Liver (tissue), 9 donors: ENCODE measurements around the gene DUOXA2. TPM values are rescaled to one million over a fixed set of nuclear protein-coding genes. Genes with fewer than 3 reads are reported as not detected.

ENCODE experiments used
- DNase-seq: peaks from one replicate; pipeline ENCODE4 v3.0.0-alpha.2; 2017; ENCODE audit warnings: low spot score
- H3K27ac ChIP-seq, 2 donors: one replicate each; pipeline ENCODE4 v1.7.0; 2013; ENCODE audit warnings: inconsistent platforms in 2 of 2, low read length in 2 of 2, control low read depth in 1 of 2, low read depth in 1 of 2, mild to moderate bottlenecking in 1 of 2
- H3K27me3 ChIP-seq, 4 donors: one replicate each; pipeline versions ENCODE4 v1.6.1 to v1.7.0; 2013; ENCODE audit warnings: low read length in 3 of 4, inconsistent platforms in 1 of 4, mild to moderate bottlenecking in 1 of 4, moderate library complexity in 1 of 4; ENCODE audit not compliant: control insufficient read depth in 4 of 4, insufficient read depth in 4 of 4
- H3K36me3 ChIP-seq, 4 donors: one replicate each; pipeline versions ENCODE4 v1.6.1 to v1.7.0; 2013; ENCODE audit warnings: low read length in 3 of 4, mild to moderate bottlenecking in 3 of 4, low read depth in 1 of 4, moderate library complexity in 1 of 4; ENCODE audit not compliant: control insufficient read depth in 4 of 4, insufficient read depth in 3 of 4
- H3K4me1 ChIP-seq, 4 donors: one replicate each; pipeline versions ENCODE4 v1.6.1 to v1.7.0; 2013; ENCODE audit warnings: low read length in 3 of 4, mild to moderate bottlenecking in 3 of 4, moderate library complexity in 1 of 4; ENCODE audit not compliant: control insufficient read depth in 4 of 4, insufficient read depth in 4 of 4
- H3K4me3 ChIP-seq, 3 donors: one replicate each; pipeline versions ENCODE4 v1.6.1 to v1.7.0; 2013; ENCODE audit warnings: low read length in 3 of 3, control low read depth in 1 of 3, low read depth in 1 of 3, mild to moderate bottlenecking in 1 of 3
- H3K9ac ChIP-seq, 2 donors: one replicate each; pipeline ENCODE4 v1.7.0; 2013; ENCODE audit warnings: low read length in 2 of 2, mild to moderate bottlenecking in 2 of 2, moderate library complexity in 2 of 2, control low read depth in 1 of 2, low read depth in 1 of 2
- H3K9me3 ChIP-seq, 4 donors: one replicate each; pipeline versions ENCODE4 v1.6.1 to v1.7.0; 2013; ENCODE audit warnings: low read length in 3 of 4; ENCODE audit not compliant: control insufficient read depth in 4 of 4
- ATF3 ChIP-seq: IDR thresholded peaks from 2 replicates; pipeline ENCODE4 v1.6.1; 2016; ENCODE audit warnings: antibody characterized with exemption
- EGR1 ChIP-seq, 2 donors: IDR thresholded peaks; 2 replicates each; pipeline ENCODE4 v1.6.1; 2016 to 2018; ENCODE audit warnings: antibody characterized with exemption in 2 of 2, low read depth in 2 of 2
- FOXA1 ChIP-seq: IDR thresholded peaks from 2 replicates; pipeline ENCODE4 v1.6.1; 2016; ENCODE audit warnings: antibody characterized with exemption
- FOXA2 ChIP-seq: IDR thresholded peaks from 2 replicates; pipeline ENCODE4 v1.6.1; 2016; ENCODE audit warnings: antibody characterized with exemption
- GABPA ChIP-seq, 2 donors: IDR thresholded peaks in 1 of 2; conservative IDR thresholded peaks in 1 of 2; 2 replicates each; pipeline ENCODE4 v1.6.1; 2016; ENCODE audit warnings: antibody characterized with exemption in 2 of 2, mild to moderate bottlenecking in 1 of 2, moderate library complexity in 1 of 2
- HNF4A ChIP-seq, 2 donors: conservative IDR thresholded peaks; 2 replicates each; pipeline ENCODE4 v1.6.1; 2016; ENCODE audit warnings: antibody characterized with exemption in 2 of 2, mild to moderate bottlenecking in 2 of 2
- HNF4G ChIP-seq: IDR thresholded peaks from 2 replicates; pipeline ENCODE4 v1.6.1; 2016; ENCODE audit warnings: antibody characterized with exemption
- JUND ChIP-seq, 2 donors: IDR thresholded peaks; 2 replicates each; pipeline ENCODE4 v1.6.1; 2016; ENCODE audit warnings: antibody characterized with exemption in 2 of 2
- NR2F2 ChIP-seq: IDR thresholded peaks from 2 replicates; pipeline ENCODE4 v1.6.1; 2016; ENCODE audit warnings: antibody characterized with exemption
- RAD21 ChIP-seq, 2 donors: IDR thresholded peaks; 2 replicates each; pipeline ENCODE4 v1.6.1; 2016; ENCODE audit warnings: antibody characterized with exemption in 2 of 2, mild to moderate bottlenecking in 2 of 2
- REST ChIP-seq: IDR thresholded peaks from 2 replicates; pipeline ENCODE4 v1.6.1; 2016; ENCODE audit warnings: antibody characterized with exemption, mild to moderate bottlenecking
- RXRA ChIP-seq, 2 donors: IDR thresholded peaks; 2 replicates each; pipeline ENCODE4 v1.6.1; 2017 to 2018; ENCODE audit warnings: antibody characterized with exemption in 2 of 2, mild to moderate bottlenecking in 1 of 2
- SP1 ChIP-seq: IDR thresholded peaks from 2 replicates; pipeline ENCODE4 v1.6.1; 2018; ENCODE audit warnings: antibody characterized with exemption, mild to moderate bottlenecking
- TAF1 ChIP-seq: conservative IDR thresholded peaks from 2 replicates; pipeline ENCODE4 v1.6.1; 2016; ENCODE audit warnings: antibody characterized with exemption, mild to moderate bottlenecking
- YY1 ChIP-seq: IDR thresholded peaks from 2 replicates; pipeline ENCODE4 v1.6.1; 2016; ENCODE audit warnings: antibody characterized with exemption, mild to moderate bottlenecking
- ZBTB33 ChIP-seq: IDR thresholded peaks from 2 replicates; pipeline ENCODE4 v1.6.1; 2016; ENCODE audit warnings: antibody characterized with exemption
- WGBS: extraction: QIAGEN DNeasy Blood & Tissue Kit; methylation state at CpG from one replicate; pipeline ENCODE4 v1.1.7; 2013; 5-methylcytosine and 5-hydroxymethylcytosine counted together
- polyA plus RNA-seq, 2 donors: library from polyadenylated mRNA; stranded (reverse) in 1 of 2; unstranded in 1 of 2; fragments of 200-250 nt in 1 of 2; fragments of >200 nt in 1 of 2; fragmentation: Nextera tagmentation in 1 of 2; extraction: Ambion mirVana in 1 of 2; gene quantifications; one replicate each; pipeline versions ENCODE4 v1.2.1 to v1.2.3, GENCODE V29; 2013 to 2015
- total RNA-seq, 2 donors: library from RNA; depleted of rRNA; stranded (reverse); fragments of >200 nt; gene quantifications; one replicate each; pipeline ENCODE4 v1.2.3, GENCODE V29; 2014
- TF ChIP-seq, protein P1 (sequence below): fragments of 150-350 bp; IDR thresholded peaks from 2 replicates; pipeline ENCODE4 v1.5.1; 2017; ENCODE audit warnings: improper control_type of control experiment, low read depth, low read length; ENCODE audit not compliant: missing input control
- TF ChIP-seq, protein P2 (sequence below): IDR thresholded peaks from 2 replicates; pipeline ENCODE4 v1.6.1; 2016; ENCODE audit warnings: antibody characterized with exemption
- donor health status: healthy.
- donor health status: healthy.
- donor health status: healthy.
- donor health status: healthy.
- donor health status: healthy.

Gene DUOXA2
- total and polyA plus RNA-seq, 4 donors = 0.07 TPM; not detected in 3

DNA sequence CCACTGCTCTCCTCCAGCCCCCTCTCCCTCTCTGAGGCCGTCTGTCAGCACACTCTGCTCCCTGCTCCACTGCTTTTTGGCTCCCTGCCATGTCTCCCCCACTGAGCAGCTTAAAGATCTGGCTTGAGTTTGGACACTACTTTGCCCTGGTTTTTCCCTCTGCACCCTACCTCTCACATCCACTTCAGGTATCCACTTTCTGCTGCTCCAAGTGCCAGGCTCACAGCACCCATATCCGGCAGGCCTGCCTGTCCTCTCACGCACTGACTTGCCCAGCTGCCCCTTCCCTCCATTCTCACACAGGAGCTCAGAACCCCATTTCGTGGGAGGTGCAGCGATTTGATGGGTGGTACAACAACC is 19.4 kb downstream of the DUOXA2 start:
- H3K9me3 ChIP-seq = no peaks in the 10 kb centered on the region
- H3K9ac ChIP-seq = no peak overlapping the region
- DNase-seq = no peak
- H3K4me3 ChIP-seq = no peak overlapping the region
- 90% methylated on average over 5 of the region's 5 CpGs for WGBS
- peaks cover 0 to 6% (median 2%) of the 10 kb centered on the region in 4 donors for H3K4me1 ChIP-seq
- H3K36me3 ChIP-seq = no peaks in the 10 kb centered on the region
- H3K27ac ChIP-seq = no peak overlapping the region
- peaks cover 0 to 7% (median 3%) of the 10 kb centered on the region in 4 donors for H3K27me3 ChIP-seq
- TF ChIP-seq ZBTB33 (no peak), SP1 (no peak), FOXA1 (no peak), ATF3 (no peak), REST (no peak), RXRA (IDR thresholded peaks at IDR 0.05) (no peak), JUND (IDR thresholded peaks at IDR 0.05) (no peak), HNF4G (no peak), HNF4A (conservative IDR thresholded peaks at IDR 0.05) (no peak), TAF1 (no peak), FOXA2 (no peak), RAD21 (IDR thresholded peaks at IDR 0.05) (no peak), YY1 (no peak), GABPA (IDR thresholded peaks at IDR 0.05 in 1 of 2, conservative IDR thresholded peaks at IDR 0.05 in 1 of 2) (no peak), NR2F2 (no peak), EGR1 (IDR thresholded peaks at IDR 0.05; ENCODE audit: low read depth in 2 of 2) (no peak)
- TF ChIP-seq, protein P1, sequence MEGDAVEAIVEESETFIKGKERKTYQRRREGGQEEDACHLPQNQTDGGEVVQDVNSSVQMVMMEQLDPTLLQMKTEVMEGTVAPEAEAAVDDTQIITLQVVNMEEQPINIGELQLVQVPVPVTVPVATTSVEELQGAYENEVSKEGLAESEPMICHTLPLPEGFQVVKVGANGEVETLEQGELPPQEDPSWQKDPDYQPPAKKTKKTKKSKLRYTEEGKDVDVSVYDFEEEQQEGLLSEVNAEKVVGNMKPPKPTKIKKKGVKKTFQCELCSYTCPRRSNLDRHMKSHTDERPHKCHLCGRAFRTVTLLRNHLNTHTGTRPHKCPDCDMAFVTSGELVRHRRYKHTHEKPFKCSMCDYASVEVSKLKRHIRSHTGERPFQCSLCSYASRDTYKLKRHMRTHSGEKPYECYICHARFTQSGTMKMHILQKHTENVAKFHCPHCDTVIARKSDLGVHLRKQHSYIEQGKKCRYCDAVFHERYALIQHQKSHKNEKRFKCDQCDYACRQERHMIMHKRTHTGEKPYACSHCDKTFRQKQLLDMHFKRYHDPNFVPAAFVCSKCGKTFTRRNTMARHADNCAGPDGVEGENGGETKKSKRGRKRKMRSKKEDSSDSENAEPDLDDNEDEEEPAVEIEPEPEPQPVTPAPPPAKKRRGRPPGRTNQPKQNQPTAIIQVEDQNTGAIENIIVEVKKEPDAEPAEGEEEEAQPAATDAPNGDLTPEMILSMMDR = no peak
- TF ChIP-seq, protein P2, sequence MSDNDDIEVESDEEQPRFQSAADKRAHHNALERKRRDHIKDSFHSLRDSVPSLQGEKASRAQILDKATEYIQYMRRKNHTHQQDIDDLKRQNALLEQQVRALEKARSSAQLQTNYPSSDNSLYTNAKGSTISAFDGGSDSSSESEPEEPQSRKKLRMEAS = no peak
